ENCODE data around the gene FNDC11.

The FNDC11 gene

DNA sequence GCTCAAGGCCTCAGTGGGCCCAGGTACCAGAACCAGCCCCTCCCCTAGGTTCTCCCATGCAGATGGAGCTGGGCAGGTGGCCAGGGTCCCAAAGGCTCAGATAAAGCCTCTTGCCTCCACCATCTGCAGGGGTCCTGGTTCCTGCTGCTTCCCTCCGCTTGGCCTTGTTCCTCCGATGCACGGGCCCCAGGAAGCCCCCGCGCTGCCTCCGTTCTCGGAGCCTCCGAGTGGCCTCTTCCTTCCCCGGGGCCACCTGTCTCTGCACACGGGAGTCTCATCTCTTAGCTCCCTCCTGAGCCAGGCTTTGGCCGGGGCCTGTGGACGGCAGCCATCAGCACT, 14.9 kb upstream of the FNDC11 start:
- Histone ChIP-seq H3K36me3 (ENCODE audit: low read depth) (no peaks in the 10 kb centered on the region), H3K27me3 (ENCODE audit: insufficient read depth, poor library complexity, severe bottlenecking) (no peaks in the 10 kb centered on the region), H3K27ac (ENCODE audit: poor library complexity, severe bottlenecking) (peak overlapping the region; percentile 81), H3K4me3 (ENCODE audit: severe bottlenecking) (no peak overlapping the region), H3K9me3 (ENCODE audit: severe bottlenecking) (no peaks in the 10 kb centered on the region), H3K4me1 (ENCODE audit: insufficient read depth, poor library complexity, severe bottlenecking) (peaks cover 25% of the 10 kb centered on the region)
- no peak for ATAC-seq (ENCODE audit: low read depth)
- DNase-seq (ENCODE audit: low spot score), result peak; percentile 87
- TF ChIP-seq, protein P1, sequence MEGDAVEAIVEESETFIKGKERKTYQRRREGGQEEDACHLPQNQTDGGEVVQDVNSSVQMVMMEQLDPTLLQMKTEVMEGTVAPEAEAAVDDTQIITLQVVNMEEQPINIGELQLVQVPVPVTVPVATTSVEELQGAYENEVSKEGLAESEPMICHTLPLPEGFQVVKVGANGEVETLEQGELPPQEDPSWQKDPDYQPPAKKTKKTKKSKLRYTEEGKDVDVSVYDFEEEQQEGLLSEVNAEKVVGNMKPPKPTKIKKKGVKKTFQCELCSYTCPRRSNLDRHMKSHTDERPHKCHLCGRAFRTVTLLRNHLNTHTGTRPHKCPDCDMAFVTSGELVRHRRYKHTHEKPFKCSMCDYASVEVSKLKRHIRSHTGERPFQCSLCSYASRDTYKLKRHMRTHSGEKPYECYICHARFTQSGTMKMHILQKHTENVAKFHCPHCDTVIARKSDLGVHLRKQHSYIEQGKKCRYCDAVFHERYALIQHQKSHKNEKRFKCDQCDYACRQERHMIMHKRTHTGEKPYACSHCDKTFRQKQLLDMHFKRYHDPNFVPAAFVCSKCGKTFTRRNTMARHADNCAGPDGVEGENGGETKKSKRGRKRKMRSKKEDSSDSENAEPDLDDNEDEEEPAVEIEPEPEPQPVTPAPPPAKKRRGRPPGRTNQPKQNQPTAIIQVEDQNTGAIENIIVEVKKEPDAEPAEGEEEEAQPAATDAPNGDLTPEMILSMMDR (IDR thresholded peaks at IDR 0.05; ENCODE audit: poor library complexity, severe bottlenecking), result no peak

DNA sequence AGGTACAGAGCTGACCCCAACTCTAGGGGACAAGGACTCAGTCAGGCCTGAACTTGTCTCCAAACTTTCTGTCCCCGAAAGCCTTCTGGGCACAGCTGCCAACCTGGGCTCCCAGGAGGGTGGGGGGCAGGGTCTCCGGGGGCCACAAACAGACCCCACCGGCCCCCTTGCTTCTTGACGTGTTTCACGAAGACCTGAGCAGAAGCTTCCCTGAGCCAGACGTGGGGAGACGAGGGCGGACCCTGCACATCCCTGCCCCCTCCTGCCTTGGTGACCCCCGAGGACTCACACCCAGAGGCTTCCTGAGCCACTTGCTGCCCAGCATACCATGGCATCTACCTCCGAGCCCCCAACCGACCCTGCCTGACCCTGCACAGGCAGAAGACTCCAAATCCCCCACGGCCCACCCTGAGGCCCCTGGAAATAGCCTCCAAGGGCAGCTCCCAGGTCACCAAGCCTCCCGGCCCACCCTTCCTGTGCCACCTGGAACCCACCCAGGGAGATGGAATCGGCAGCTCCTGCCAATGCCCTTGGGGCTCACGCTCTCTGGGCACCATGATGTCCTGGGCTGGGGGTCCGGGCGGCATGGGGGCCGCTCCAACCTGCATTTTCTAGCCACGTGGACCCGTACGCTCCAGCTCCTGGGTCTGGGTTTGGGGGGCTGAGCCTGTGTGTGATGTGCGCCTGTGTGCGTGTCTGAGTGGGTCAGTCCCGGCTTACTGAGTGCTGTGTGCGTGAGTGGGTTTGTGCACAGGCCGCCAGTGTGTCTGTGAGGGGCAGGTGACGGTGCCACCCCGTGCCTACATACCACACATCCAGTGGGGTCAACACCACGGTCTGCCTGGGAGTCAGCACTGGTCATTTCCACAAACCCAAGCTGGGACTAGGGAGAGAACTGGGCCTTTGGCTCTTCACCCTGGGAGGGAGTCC, 14.3 kb upstream of the FNDC11 start:
- ATAC-seq (ENCODE audit: low read depth), result no peak
- H3K36me3 ChIP-seq (ENCODE audit: low read depth), result no peaks in the 10 kb centered on the region
- H3K9me3 ChIP-seq (ENCODE audit: severe bottlenecking), result no peaks in the 10 kb centered on the region
- DNase-seq (ENCODE audit: low spot score), result peak; percentile 86
- peaks cover 22% of the 10 kb centered on the region for H3K4me1 ChIP-seq (ENCODE audit: insufficient read depth, poor library complexity, severe bottlenecking)
- H3K27ac ChIP-seq (ENCODE audit: poor library complexity, severe bottlenecking), result no peak overlapping the region
- TF ChIP-seq, protein P1 (IDR thresholded peaks at IDR 0.05; ENCODE audit: poor library complexity, severe bottlenecking), result no peak
- H3K27me3 ChIP-seq (ENCODE audit: insufficient read depth, poor library complexity, severe bottlenecking), result no peaks in the 10 kb centered on the region
- H3K4me3 ChIP-seq (ENCODE audit: severe bottlenecking), result no peak overlapping the region

DNA sequence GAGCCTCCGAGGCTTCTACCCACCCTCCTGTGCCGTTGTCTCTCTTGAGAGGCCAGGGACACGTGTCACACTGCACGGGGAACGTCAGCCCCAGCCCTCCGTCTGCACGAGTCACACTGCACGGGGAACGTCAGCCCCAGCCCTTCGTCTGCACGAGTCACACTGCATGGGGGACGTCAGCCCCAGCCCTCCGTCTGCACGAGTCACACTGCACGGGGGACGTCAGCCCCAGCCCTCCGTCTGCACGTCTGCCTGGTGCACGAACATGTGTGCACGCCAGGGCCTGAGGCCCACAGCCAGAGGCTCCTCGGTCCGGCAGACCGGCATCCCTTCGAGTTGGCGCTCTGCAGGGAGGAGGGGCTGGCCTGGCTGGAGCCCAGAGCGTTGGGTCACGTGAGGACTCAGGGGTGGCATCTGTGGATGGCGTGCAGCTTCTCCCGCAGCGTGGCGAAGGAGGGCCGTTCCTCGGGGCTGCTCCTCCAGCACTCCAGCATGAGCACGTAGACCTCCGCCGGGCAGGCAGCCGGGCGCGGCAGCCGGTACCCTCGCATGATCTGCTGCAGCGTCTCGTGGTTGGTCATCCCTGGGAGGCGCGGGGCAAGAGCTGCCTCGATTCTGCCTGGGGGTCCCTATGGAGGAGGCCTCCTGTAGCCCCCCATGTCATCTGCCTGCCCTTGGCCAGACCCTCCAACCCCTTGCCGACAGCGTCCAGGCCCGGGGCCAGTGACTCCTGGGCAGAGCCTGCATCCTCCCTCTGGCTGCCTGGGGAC, 13.4 kb upstream of the FNDC11 start:
- Histone ChIP-seq H3K9me3 (ENCODE audit: severe bottlenecking) (no peaks in the 10 kb centered on the region), H3K4me1 (ENCODE audit: insufficient read depth, poor library complexity, severe bottlenecking) (peaks cover 23% of the 10 kb centered on the region), H3K27ac (ENCODE audit: poor library complexity, severe bottlenecking) (no peak overlapping the region), H3K36me3 (ENCODE audit: low read depth) (no peaks in the 10 kb centered on the region), H3K4me3 (ENCODE audit: severe bottlenecking) (no peak overlapping the region), H3K27me3 (ENCODE audit: insufficient read depth, poor library complexity, severe bottlenecking) (no peaks in the 10 kb centered on the region)
- TF ChIP-seq, protein P1 (IDR thresholded peaks at IDR 0.05; ENCODE audit: poor library complexity, severe bottlenecking), result no peak
- DNase-seq (ENCODE audit: low spot score) (peak; percentile 89), ATAC-seq (ENCODE audit: low read depth) (no peak)

DNA sequence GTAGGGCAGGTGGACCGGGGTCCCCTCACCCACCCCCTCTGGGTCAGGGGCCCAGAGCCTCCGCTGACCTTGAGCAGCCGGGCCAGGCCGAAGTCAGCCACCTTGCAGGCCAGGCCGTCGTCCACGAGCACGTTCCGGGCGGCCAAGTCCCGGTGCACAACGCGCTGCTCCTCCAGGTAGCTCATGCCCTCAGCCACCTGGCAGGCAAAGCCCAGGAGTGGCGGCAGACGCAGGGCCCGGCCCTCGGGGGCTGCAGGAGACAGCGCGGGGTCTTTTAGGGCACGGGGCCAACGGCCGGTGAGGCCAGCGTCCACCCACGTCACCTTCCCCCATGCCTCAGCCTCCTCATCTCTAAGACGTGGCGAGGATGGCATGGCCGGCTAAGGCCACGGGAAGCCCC, 12.6 kb upstream of the FNDC11 start:
- Histone ChIP-seq H3K4me3 (ENCODE audit: severe bottlenecking) (no peak overlapping the region), H3K27me3 (ENCODE audit: insufficient read depth, poor library complexity, severe bottlenecking) (no peaks in the 10 kb centered on the region), H3K27ac (ENCODE audit: poor library complexity, severe bottlenecking) (no peak overlapping the region), H3K36me3 (ENCODE audit: low read depth) (no peaks in the 10 kb centered on the region), H3K9me3 (ENCODE audit: severe bottlenecking) (no peaks in the 10 kb centered on the region), H3K4me1 (ENCODE audit: insufficient read depth, poor library complexity, severe bottlenecking) (peaks cover 27% of the 10 kb centered on the region)
- TF ChIP-seq, protein P1 (IDR thresholded peaks at IDR 0.05; ENCODE audit: poor library complexity, severe bottlenecking), result no peak
- DNase-seq (ENCODE audit: low spot score) (peak; percentile 88), ATAC-seq (ENCODE audit: low read depth) (no peak)
